Naive thymus-derived CD8-positive, alpha-beta T cell (primary cell): ENCODE measurements around the gene INSR. TPM values are rescaled to one million over a fixed set of nuclear protein-coding genes. Genes with fewer than 3 reads are reported as not detected.
"Not testable (repeated sequence)": the region's sequence is repeated elsewhere in the genome, so short reads cannot be mapped to it uniquely, and the experiment has no call there.

Source experiments
- ATAC-seq, 2 donors: fragments of 150-1000 bp; cut with Tn5 transposase in 1 of 2; sonication (Bioruptor Pico), chemical (Tn5 transposase) in 1 of 2; 1 replicate in 1 of 2; 2 replicates in 1 of 2; pipeline ENCODE4 v1.10.0; 2021; ENCODE audit warnings: mild to moderate bottlenecking in 2 of 2, moderate library complexity in 2 of 2
- POLR2A ChIA-PET: fragments of 350-600 bp; sonication (Branson Sonifier 250); formaldehyde crosslinking; loops from one replicate; lab custom pipeline; 2021; ENCODE audit warnings: antibody characterized with exemption; lab: Charles Lee
- DNase-seq, 10 donors: peaks; one replicate each; pipeline versions ENCODE4 v3.0.0 to v3.0.0-alpha.2; 2020 to 2022
- H3K27ac Mint-ChIP-seq, 10 donors: one replicate each; pipeline ENCODE4 v1.8.0; 2020 to 2022; ENCODE audit warnings: mild to moderate bottlenecking in 10 of 10, mixed read lengths in 10 of 10, moderate library complexity in 4 of 10, inconsistent platforms in 1 of 10
- H3K27me3 Mint-ChIP-seq, 5 donors: one replicate each; pipeline ENCODE4 v1.8.0; 2021 to 2022; ENCODE audit warnings: mixed read lengths in 5 of 5
- H3K36me3 Mint-ChIP-seq, 3 donors: one replicate each; pipeline ENCODE4 v1.8.0; 2020 to 2022; ENCODE audit warnings: mixed read lengths in 3 of 3, mild to moderate bottlenecking in 2 of 3, inconsistent platforms in 1 of 3
- H3K4me1 Mint-ChIP-seq, 4 donors: one replicate each; pipeline ENCODE4 v1.8.0; 2021 to 2022; ENCODE audit warnings: mixed read lengths in 4 of 4
- H3K4me3 Mint-ChIP-seq, 10 donors: one replicate each; pipeline ENCODE4 v1.8.0; 2020 to 2022; ENCODE audit warnings: mild to moderate bottlenecking in 10 of 10, mixed read lengths in 10 of 10, moderate library complexity in 6 of 10, inconsistent platforms in 1 of 10
- H3K9me3 Mint-ChIP-seq, 9 donors: one replicate each; pipeline ENCODE4 v1.8.0; 2020 to 2022; ENCODE audit warnings: mixed read lengths in 9 of 9, mild to moderate bottlenecking in 3 of 9, inconsistent platforms in 1 of 9, moderate library complexity in 1 of 9
- polyA plus RNA-seq, 3 donors: library from polyadenylated mRNA; unstranded; fragments of 300-500 nt; fragmentation: Illumina TruSeq; gene quantifications; one replicate each; pipeline ENCODE4 v1.2.3, GENCODE V29; 2021
- total RNA-seq, 8 experiments: library from RNA in 2 of 8; stranded (reverse) in 2 of 8; gene quantifications; one replicate each; pipeline ENCODE4 v1.2.3 and lab custom pipeline; 2021 to 2026

INSR gene
- total and polyA plus RNA-seq, 5 experiments from 2014 or later: 0.14 to 1.4 (median 0.45) TPM; not detected in 1

DNA sequence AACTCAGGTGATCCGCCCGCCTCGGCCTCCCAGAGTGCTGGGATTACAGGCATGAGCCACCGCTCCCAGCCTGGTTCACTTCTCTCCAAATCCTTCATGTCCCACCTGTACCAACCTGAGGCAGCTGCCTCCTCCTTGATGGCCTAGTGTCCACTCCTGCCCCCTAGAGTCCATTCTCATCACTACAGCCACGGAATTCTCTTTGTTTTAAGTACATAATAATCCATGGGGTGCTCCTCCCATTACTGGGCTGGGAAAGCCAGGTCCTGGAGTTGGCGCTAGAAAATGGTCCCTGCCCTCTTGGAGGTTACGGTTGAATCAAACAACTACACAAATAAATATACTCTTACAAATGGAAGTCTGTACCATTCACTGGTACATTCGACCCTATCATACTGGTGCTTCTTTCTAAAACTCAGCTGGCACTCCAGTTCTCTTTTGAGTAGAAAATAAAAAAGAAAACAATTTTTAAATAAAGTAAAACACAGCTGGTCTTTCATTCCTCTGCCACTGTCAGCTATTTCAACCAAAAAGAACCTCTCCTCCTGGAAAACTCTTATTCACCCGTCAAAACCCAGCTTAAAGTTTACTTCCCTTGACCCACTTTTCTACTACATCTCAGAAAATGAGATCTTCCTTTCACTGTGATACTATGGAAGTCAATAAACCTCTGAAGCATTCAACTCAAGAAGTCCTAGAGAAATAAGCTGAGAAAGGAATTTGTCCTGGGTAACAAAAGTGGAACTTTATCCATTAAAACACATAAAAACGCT is 32.1 kb upstream of the INSR start:
- ATAC-seq (no peak), DNase-seq (peak in 4 of 10 donors; percentile 20 to 32 (median 30))
- no peak overlapping the region for H3K4me3 Mint-ChIP-seq
- peaks cover 0 to 1% (median 0%) of the 10 kb centered on the region in 4 donors for H3K4me1 Mint-ChIP-seq
- POLR2A ChIA-PET: no interaction called here
- peaks cover 0 to 8% (median 5%) of the 10 kb centered on the region in 3 donors for H3K36me3 Mint-ChIP-seq
- no peaks in the 10 kb centered on the region for H3K27me3 Mint-ChIP-seq
- peaks cover 0 to 9% (median 5%) of the 10 kb centered on the region in 9 donors for H3K9me3 Mint-ChIP-seq
- H3K27ac Mint-ChIP-seq: no peak overlapping the region

DNA sequence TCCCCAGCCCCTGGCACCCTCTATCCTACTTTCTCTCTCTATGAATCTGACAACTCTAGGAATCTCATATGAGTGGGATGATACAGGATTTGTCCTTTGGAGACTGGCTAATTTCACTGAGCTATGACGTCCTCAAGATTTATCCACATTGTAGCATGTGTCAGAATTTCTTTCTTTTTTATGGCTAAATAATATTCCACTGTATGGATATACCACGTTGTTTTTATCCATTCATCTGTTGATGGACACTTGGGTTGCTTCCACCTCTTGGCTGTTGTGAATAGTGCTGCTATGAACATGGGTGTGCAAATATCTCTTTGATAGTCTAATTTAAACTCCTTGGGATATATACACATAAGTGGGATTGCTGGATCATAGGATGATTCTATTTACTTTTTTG is 24.0 kb upstream of the INSR start:
- DNase-seq (no peak), ATAC-seq (no peak)
- Mint-ChIP-seq H3K27me3 (no peaks in the 10 kb centered on the region), H3K36me3 (peaks cover 0 to 5% (median 0%) of the 10 kb centered on the region in 3 donors), H3K9me3 (peaks cover 0 to 10% (median 4%) of the 10 kb centered on the region in 9 donors), H3K4me1 (no peaks in the 10 kb centered on the region), H3K4me3 (no peak overlapping the region), H3K27ac (no peak overlapping the region)
- POLR2A ChIA-PET: interaction anchor here (1.1 kb wide), 1 partner anchor 125 kb away, joined by 5 read pairs; no protein-coding TSS in a partner anchor

DNA sequence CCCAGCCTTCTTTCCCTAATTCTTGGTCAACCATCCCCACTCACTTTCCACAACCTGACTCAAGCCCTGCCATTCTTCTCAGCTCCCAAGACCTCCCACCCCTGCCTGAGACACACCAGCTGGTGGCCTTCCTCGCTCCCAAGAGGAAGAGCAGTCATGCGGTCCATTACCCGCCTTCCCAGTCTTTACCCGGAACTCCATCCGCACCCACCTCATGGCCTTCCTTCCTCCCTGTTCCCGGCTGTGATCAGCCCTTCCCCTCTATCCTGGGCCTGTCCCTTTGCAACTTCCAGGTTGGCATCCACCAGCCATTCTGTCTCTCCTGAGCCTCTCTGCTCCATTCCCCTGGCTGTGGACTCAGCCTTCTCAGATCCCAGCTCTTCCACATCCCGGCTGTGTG is 18.6 kb upstream of the INSR start:
- Mint-ChIP-seq H3K27me3 (peaks cover 0 to 2% (median 0%) of the 10 kb centered on the region in 5 donors), H3K4me1 (peaks cover 0 to 3% (median 0%) of the 10 kb centered on the region in 4 donors), H3K27ac (peak overlapping the region in 2 of 10 donors; percentile 80 to 85), H3K36me3 (no peaks in the 10 kb centered on the region), H3K9me3 (peaks cover 0 to 4% (median 0%) of the 10 kb centered on the region in 9 donors), H3K4me3 (no peak overlapping the region)
- no peak for DNase-seq
- POLR2A ChIA-PET: no interaction called here
- no peak for ATAC-seq

DNA sequence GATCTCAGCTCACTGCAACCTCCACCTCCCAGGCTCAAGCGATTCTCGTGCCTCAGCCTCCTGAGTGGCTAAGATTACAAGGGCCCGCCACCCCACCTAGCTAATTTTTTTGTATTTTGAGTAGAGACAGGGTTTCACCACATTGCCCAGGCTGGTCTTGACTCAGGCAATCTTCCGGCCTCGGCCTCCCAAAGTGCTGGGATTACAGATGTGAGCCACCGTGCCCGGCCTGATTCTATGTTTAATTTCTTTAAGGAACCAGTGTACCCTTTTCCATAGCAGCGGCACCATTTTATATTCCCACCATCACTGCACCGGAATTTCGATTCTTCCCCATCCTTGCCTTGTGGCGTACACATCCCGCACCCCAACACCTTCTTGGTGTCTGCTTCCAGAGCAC is 17.7 kb upstream of the INSR start:
- ATAC-seq (no peak), DNase-seq (no peak)
- H3K4me1 Mint-ChIP-seq: peaks cover 0 to 3% (median 0%) of the 10 kb centered on the region in 4 donors
- POLR2A ChIA-PET: no interaction called here
- H3K4me3 Mint-ChIP-seq: peak overlapping the region in 1 of 10 donors; percentile 16
- H3K36me3 Mint-ChIP-seq: no peaks in the 10 kb centered on the region
- peaks cover 0 to 2% (median 0%) of the 10 kb centered on the region in 9 donors for H3K9me3 Mint-ChIP-seq
- peak overlapping the region in 2 of 10 donors; percentile 37 to 64 for H3K27ac Mint-ChIP-seq
- H3K27me3 Mint-ChIP-seq: peaks cover 0 to 2% (median 0%) of the 10 kb centered on the region in 5 donors

DNA sequence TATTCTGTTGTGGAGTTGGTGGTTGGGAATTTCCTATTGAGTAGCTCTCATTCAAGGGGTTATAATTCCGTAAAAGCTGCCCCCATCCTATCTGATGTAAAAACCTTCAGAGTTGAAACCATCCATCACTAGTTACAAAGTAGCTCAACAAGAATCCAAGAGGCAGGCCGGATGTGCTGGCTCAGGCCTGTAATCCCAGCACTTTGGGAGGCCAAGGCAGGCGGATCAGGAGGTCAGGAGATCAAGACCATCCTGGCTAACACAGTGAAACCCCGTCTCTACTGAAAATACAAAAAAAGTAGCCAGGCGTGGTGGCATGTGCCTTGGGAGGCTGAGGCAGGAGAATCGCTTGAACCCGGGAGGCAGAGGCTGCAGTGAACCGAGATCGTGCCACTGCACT is 14.1 kb upstream of the INSR start:
- ATAC-seq, POLR2A ChIA-PET, H3K9me3 Mint-ChIP-seq, H3K4me3 Mint-ChIP-seq, H3K4me1 Mint-ChIP-seq, H3K36me3 Mint-ChIP-seq, H3K27me3 Mint-ChIP-seq, DNase-seq, H3K27ac Mint-ChIP-seq: not testable (repeated sequence)

DNA sequence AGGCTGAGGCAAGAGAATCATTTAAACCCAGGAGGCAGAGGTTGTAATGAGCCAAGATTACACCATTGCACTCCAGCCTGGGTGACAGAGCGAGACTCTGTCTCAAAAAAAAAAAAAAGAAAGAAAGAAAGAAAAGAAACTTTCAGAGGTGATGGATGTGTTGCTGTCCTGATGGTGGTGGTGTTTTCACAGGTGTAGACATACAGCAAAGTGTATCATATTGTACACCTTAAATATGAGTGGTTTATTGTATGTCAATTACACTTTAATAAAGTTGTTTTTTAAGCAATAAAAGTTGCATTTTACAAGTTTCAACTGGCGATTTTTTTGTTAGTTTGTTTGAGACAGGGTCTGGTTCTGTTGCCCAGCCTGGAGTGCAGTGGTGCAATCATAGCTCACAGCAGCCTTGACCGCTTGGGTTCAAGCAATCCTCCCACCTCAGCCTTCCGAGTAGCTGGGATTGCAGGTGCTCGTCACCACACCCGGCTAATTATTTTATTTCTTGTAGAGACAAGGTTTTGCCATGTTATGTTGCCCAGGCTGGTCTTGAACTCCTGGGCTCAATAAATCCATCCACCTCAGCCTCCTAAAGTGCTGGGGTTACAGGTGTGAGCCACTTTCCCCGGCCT is 13.5 kb upstream of the INSR start:
- Mint-ChIP-seq H3K9me3 (no peaks in the 10 kb centered on the region), H3K4me3 (no peak overlapping the region), H3K36me3 (no peaks in the 10 kb centered on the region), H3K4me1 (no peaks in the 10 kb centered on the region), H3K27ac (no peak overlapping the region), H3K27me3 (peaks cover 0 to 1% (median 0%) of the 10 kb centered on the region in 5 donors)
- POLR2A ChIA-PET: no interaction called here
- DNase-seq (no peak), ATAC-seq (no peak)

DNA sequence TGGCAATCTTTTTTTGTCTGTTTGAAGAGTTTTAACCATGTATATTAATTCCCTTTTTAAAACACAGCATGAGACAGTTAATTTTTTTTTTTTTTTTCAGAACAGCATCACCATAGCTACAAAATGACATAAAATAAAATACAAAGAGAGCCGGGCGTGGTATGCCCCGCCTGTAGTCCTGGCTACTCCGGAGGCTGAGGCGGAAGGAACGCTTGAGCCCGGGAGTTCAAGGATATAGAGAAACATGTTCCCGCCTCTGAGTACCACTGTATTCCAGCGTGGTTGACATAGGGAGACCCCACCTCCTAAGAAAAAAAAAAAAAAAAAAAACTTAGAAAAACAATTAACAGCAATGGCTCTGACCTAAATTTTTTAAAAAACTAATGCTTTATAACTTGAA is 10.0 kb upstream of the INSR start:
- Mint-ChIP-seq H3K9me3 (no peaks in the 10 kb centered on the region), H3K4me3 (no peak overlapping the region), H3K36me3 (no peaks in the 10 kb centered on the region), H3K4me1 (no peaks in the 10 kb centered on the region), H3K27ac (no peak overlapping the region), H3K27me3 (peaks cover 0 to 7% (median 0%) of the 10 kb centered on the region in 5 donors)
- no peak for DNase-seq
- no peak for ATAC-seq
- POLR2A ChIA-PET: interaction anchor here (0.6 kb wide), 2 partner anchors 12 to 44 kb away, joined by 3 to 4 read pairs; partner anchors contain the start of gene ARHGEF18

DNA sequence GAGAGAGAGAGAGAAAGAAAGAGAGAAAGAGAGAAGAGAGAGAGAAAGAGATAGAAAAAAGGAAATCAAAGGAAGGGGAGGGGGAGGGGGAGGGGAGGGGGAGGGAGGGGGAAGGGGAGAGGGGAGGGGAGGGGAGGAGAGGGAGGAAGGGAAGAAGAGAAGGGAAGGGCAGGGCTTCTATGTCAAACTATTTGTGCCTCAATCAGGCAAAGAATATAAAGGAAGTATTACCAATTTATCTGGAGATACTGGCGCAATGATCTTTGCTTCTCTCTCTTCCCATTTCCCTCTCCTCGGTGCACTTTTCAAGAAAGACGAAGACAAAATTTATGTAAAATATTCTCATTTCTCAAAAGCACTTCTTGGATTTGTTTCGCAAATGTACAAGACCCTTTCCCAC is 9.3 kb upstream of the INSR start:
- ATAC-seq (no peak), DNase-seq (no peak)
- Mint-ChIP-seq H3K9me3 (no peaks in the 10 kb centered on the region), H3K27me3 (peaks cover 0 to 9% (median under 1%) of the 10 kb centered on the region in 5 donors), H3K4me1 (no peaks in the 10 kb centered on the region), H3K4me3 (no peak overlapping the region), H3K27ac (no peak overlapping the region), H3K36me3 (no peaks in the 10 kb centered on the region)
- POLR2A ChIA-PET: no interaction called here

DNA sequence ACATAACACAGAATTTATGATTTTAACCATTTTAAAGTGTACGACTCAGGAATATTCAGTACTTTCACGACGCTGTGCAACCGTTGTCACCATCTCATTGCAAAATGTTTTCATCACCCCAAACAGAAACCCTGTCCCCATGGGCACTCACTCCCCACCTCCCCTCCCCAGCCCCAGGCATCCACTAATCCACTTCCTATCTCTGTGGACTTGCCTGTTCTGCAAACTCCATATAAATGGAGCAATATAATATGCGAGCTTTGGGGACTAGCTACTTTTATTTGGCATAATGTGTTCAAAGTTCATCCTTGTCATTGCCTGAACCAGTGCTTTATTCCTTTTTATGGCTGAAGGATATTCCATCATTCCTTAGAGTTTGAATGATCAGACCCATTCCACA is 7.3 kb upstream of the INSR start:
- DNase-seq: no peak
- H3K36me3 Mint-ChIP-seq: no peaks in the 10 kb centered on the region
- no peaks in the 10 kb centered on the region for H3K4me1 Mint-ChIP-seq
- no peak overlapping the region for H3K4me3 Mint-ChIP-seq
- H3K27ac Mint-ChIP-seq: no peak overlapping the region
- no peaks in the 10 kb centered on the region for H3K9me3 Mint-ChIP-seq
- peaks cover 2 to 26% (median 13%) of the 10 kb centered on the region in 5 donors for H3K27me3 Mint-ChIP-seq
- POLR2A ChIA-PET: interaction anchor here (0.6 to 0.8 kb wide), 2 partner anchors 71 to 188 kb away, joined by 4 read pairs; no protein-coding TSS in a partner anchor
- ATAC-seq: no peak

DNA sequence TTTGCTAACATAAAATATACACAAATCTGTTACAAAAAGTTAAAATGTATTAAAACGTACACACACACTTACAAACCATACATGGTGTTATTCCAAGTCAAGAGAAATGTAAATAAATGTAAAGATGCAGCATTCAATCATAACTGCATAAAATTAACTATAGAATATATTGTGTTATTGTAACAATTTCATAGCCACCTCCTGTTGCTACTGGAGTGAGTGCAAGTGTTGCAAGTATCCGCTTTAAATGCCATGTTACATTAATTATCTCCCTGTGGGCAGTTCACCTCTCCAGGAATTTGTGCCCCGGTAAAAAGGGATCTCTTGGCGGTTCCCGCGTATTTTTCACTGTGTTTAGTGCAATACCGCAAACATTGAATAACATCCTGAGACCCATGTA is 3.5 kb upstream of the INSR start:
- ATAC-seq: no peak
- H3K4me1 Mint-ChIP-seq: peaks cover 6 to 17% (median 11%) of the 10 kb centered on the region in 4 donors
- no peak overlapping the region for H3K4me3 Mint-ChIP-seq
- peaks cover 7 to 52% (median 25%) of the 10 kb centered on the region in 5 donors for H3K27me3 Mint-ChIP-seq
- H3K27ac Mint-ChIP-seq: no peak overlapping the region
- H3K9me3 Mint-ChIP-seq: no peaks in the 10 kb centered on the region
- POLR2A ChIA-PET: no interaction called here
- H3K36me3 Mint-ChIP-seq: no peaks in the 10 kb centered on the region
- no peak for DNase-seq

DNA sequence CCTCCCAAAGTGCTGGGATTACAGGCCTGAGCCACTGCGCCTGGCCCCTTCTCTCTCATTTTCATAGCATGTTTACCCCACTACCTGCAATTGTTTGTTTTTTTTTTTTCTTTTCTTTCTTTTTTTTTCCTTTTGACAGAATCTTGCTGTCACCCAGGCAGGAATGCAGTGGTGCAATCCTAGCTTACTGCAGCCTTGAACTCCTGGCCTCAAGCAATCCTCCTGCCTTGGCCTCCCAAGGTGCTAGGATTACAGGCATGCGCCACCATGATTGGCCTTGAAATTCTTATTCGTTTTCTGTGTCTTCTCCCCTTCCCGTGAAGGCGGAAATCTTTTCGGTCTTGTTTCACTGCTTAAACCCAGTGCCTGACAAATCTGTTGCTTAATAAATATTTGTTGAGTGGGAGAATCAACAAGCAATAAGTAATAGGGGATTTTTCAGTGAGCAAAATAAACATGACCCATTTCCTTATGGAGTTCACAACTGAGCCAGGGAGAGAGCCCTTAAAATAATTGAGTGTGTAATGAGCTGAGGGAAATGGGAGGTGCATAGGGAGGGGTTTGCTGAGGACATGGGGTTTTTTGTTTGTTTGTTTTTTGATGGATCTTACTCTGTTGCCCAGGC is 1.8 kb upstream of the INSR start:
- Mint-ChIP-seq H3K36me3 (no peaks in the 10 kb centered on the region), H3K9me3 (no peaks in the 10 kb centered on the region), H3K27me3 (peaks cover 10 to 57% (median 32%) of the 10 kb centered on the region in 5 donors), H3K27ac (no peak overlapping the region), H3K4me1 (peaks cover 8 to 24% (median 13%) of the 10 kb centered on the region in 4 donors), H3K4me3 (peak overlapping the region in 7 of 10 donors; percentile 21 to 70 (median 52))
- POLR2A ChIA-PET: no interaction called here
- no peak for ATAC-seq
- no peak for DNase-seq

DNA sequence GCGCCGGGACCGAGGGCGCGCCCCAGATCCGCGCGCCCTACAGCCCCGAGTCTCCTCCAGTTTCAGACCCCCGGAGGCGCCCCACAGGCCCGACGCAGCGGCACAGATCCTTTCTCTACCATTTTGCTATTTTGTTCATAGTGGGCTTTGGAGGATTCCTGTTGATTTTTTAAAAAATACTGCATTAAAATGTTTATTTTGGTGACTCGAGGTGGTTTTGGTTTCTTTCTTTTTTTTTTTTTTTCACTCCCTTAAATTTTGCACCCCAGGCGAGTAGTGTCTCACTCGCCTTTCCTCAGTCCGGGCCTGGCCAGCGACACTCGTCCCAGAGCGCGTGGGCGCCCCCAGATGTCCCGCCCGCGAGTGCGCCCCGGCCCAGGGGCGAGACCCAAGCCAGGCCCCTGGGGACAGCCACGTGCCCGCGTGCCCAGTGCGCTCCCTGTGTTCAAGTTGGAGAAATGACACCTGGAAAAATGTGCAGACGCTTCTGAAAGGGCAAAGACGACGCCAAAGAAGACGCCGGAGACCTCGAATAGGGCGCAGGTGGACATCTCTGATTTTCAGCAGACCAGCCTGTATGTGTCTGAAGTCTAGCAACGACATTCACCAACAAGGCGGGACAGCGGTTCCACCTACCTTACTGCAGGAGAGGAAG is 471 bp upstream of the INSR start:
- POLR2A ChIA-PET: interaction anchor here (0.8 to 1.6 kb wide), 2 partner anchors 54 to 98 kb away, joined by 6 to 7 read pairs; partner anchors contain the start of gene ARHGEF18
- H3K9me3 Mint-ChIP-seq: no peaks in the 10 kb centered on the region
- H3K27ac Mint-ChIP-seq: peak overlapping the region in 1 of 10 donors; percentile 52
- no peaks in the 10 kb centered on the region for H3K36me3 Mint-ChIP-seq
- no peak for ATAC-seq
- peak in 1 of 10 donors; percentile 7 for DNase-seq
- H3K27me3 Mint-ChIP-seq: peaks cover 10 to 52% (median 32%) of the 10 kb centered on the region in 5 donors
- peak overlapping the region; percentile 64 to 84 (median 79) for H3K4me3 Mint-ChIP-seq
- peaks cover 8 to 29% (median 13%) of the 10 kb centered on the region in 4 donors for H3K4me1 Mint-ChIP-seq
